HG02884 (cell line): Measurements from ENCODE around the gene DZIP1.
"Not testable (repeated sequence)": the region's sequence is repeated elsewhere in the genome, so short reads cannot be mapped to it uniquely, and the experiment has no call there.

Experiments used
- ATAC-seq: cut with Tn5 transposase; IDR thresholded peaks from one replicate; pipeline ENCODE4 v1.9.1; 2021; ENCODE audit warnings: mild to moderate bottlenecking, moderate library complexity; ENCODE audit not compliant: unreplicated experiment

DZIP1 gene

GRCh38 chr13:95605448-95606125, 38.9 kb downstream of the DZIP1 start:
- ATAC-seq, result no peak

- no peak for ATAC-seq
Measured at GRCh38 chr13:95604556-95604915, 40.0 kb downstream of the DZIP1 start.

GRCh38 chr13:95603887-95604555, 40.5 kb downstream of the DZIP1 start:
- ATAC-seq, result no peak

GRCh38 chr13:95601906-95602305, 42.6 kb downstream of the DZIP1 start:
- no peak for ATAC-seq

- no peak for ATAC-seq
Measured at GRCh38 chr13:95601216-95601615, 43.3 kb downstream of the DZIP1 start.

GRCh38 chr13:95596701-95597100, 47.8 kb downstream of the DZIP1 start:
- no peak for ATAC-seq

GRCh38 chr13:95593462-95593861, 51.0 kb downstream of the DZIP1 start:
- ATAC-seq, result no peak

GRCh38 chr13:95588721-95589120, 55.8 kb downstream of the DZIP1 start:
- no peak for ATAC-seq

- ATAC-seq, result no peak
Measured at GRCh38 chr13:95588134-95588533, 56.4 kb downstream of the DZIP1 start.

- ATAC-seq, result no peak
Measured at GRCh38 chr13:95585867-95586266, 58.6 kb downstream of the DZIP1 start.

GRCh38 chr13:95579303-95579702, 65.2 kb downstream of the DZIP1 start:
- ATAC-seq, result peak; percentile 97

- no peak for ATAC-seq
Measured at GRCh38 chr13:95573221-95573620, 71.3 kb downstream of the DZIP1 start.

- ATAC-seq, result no peak
Measured at GRCh38 chr13:95571941-95572340, 72.6 kb downstream of the DZIP1 start.

GRCh38 chr13:95570016-95570415, 74.5 kb downstream of the DZIP1 start:
- ATAC-seq, result no peak

- no peak for ATAC-seq
Measured at GRCh38 chr13:95568131-95568530, 76.4 kb downstream of the DZIP1 start.

GRCh38 chr13:95565758-95566157, 78.7 kb downstream of the DZIP1 start:
- not testable (repeated sequence) for ATAC-seq

- ATAC-seq, result no peak
Measured at GRCh38 chr13:95564733-95565291, 79.7 kb downstream of the DZIP1 start.

- no peak for ATAC-seq
Measured at GRCh38 chr13:95564091-95564490, 80.4 kb downstream of the DZIP1 start.

- ATAC-seq, result no peak
Measured at GRCh38 chr13:95560387-95560786, 84.1 kb downstream of the DZIP1 start.

- no peak for ATAC-seq
Measured at GRCh38 chr13:95559100-95559499, 85.4 kb downstream of the DZIP1 start.

GRCh38 chr13:95557013-95557412, 87.5 kb downstream of the DZIP1 start:
- ATAC-seq, result no peak

- no peak for ATAC-seq
Measured at GRCh38 chr13:95553581-95554385, 90.7 kb downstream of the DZIP1 start.
